MM.1S (cell line): ENCODE data around the gene HOATZ.

Source experiments
- DNase-seq: peaks from one replicate; pipeline ENCODE4 v3.0.0-alpha.2; 2015
- H2AFZ ChIP-seq: fragments of 300-600 bp; sonication (generic); 2 replicates; pipeline ENCODE4 v1.6.0; 2016; ENCODE audit warnings: antibody characterized with exemption, low read length
- H3F3A ChIP-seq: fragments of 300-600 bp; sonication (generic); 2 replicates; pipeline ENCODE4 v1.6.1; 2016; ENCODE audit warnings: mild to moderate bottlenecking, antibody characterized with exemption, low read length, moderate library complexity, mixed read lengths; ENCODE audit not compliant: insufficient read depth
- H3K27ac ChIP-seq: fragments of 300-600 bp; sonication (generic); 2 replicates; pipeline ENCODE4 v1.5.1; 2016; ENCODE audit warnings: mild to moderate bottlenecking, low read length
- H3K27me3 ChIP-seq: fragments of 300-600 bp; sonication (generic); replicated peaks from 2 replicates; pipeline ENCODE4 v1.6.0; 2016; ENCODE audit warnings: low read length; ENCODE audit not compliant: insufficient read depth
- H3K36me3 ChIP-seq: fragments of 300-600 bp; sonication (generic); replicated peaks from 2 replicates; pipeline ENCODE4 v1.6.1; 2016; ENCODE audit warnings: mild to moderate bottlenecking, low read length, mixed read lengths; ENCODE audit not compliant: insufficient read depth
- H3K4me1 ChIP-seq: fragments of 300-600 bp; sonication (generic); 2 replicates; pipeline ENCODE4 v1.6.1; 2016; ENCODE audit warnings: low read length, mixed read lengths
- H3K4me2 ChIP-seq: fragments of 300-600 bp; sonication (generic); 2 replicates; pipeline ENCODE4 v1.6.0; 2016; ENCODE audit warnings: low read depth, low read length
- H3K4me3 ChIP-seq: fragments of 300-600 bp; sonication (generic); 2 replicates; pipeline ENCODE4 v1.5.1; 2016; ENCODE audit warnings: low read length, mixed read lengths
- H3K79me2 ChIP-seq: fragments of 300-600 bp; sonication (generic); 2 replicates; pipeline ENCODE4 v1.6.1; 2016; ENCODE audit warnings: mixed run types, low read length, mixed read lengths
- H3K9ac ChIP-seq: fragments of 300-600 bp; sonication (generic); 2 replicates; pipeline ENCODE4 v1.6.1; 2016; ENCODE audit warnings: low read length, mixed read lengths
- H3K9me2 ChIP-seq: fragments of 300-600 bp; sonication (generic); replicated peaks from 2 replicates; pipeline ENCODE4 v1.6.1; 2016; ENCODE audit warnings: mild to moderate bottlenecking, low read length, mixed read lengths; ENCODE audit not compliant: insufficient read depth
- H3K9me3 ChIP-seq: fragments of 300-600 bp; sonication (generic); replicated peaks from 2 replicates; pipeline ENCODE4 v1.6.1; 2016; ENCODE audit warnings: mild to moderate bottlenecking, low read length, mixed read lengths; ENCODE audit not compliant: insufficient read depth
- H4K20me1 ChIP-seq: fragments of 300-600 bp; sonication (generic); 2 replicates; pipeline ENCODE4 v1.6.1; 2016; ENCODE audit warnings: mild to moderate bottlenecking, low read length, moderate library complexity, mixed read lengths; ENCODE audit not compliant: insufficient read depth
- CTCF ChIP-seq: fragments of 300-600 bp; sonication (generic); IDR thresholded peaks from 2 replicates; pipeline ENCODE4 v1.5.1; 2016; ENCODE audit warnings: antibody characterized with exemption, low read length, mixed read lengths
- EZH2 ChIP-seq: fragments of 300-600 bp; sonication (generic); optimal IDR thresholded peaks from 2 replicates; pipeline ENCODE3; 2017; ENCODE audit warnings: low read depth, mild to moderate bottlenecking, antibody characterized with exemption, low read length, mixed read lengths
- EZH2phosphoT487 ChIP-seq: fragments of 300-600 bp; sonication (generic); IDR thresholded peaks from 2 replicates; pipeline ENCODE4 v1.6.1; 2018; ENCODE audit warnings: antibody characterized with exemption, low read length

The HOATZ gene

GRCh38 chr11:111548525-111548924, 33.9 kb downstream of the HOATZ start:
- Histone ChIP-seq H3K27ac (no peak overlapping the region), H3K27me3 (no peaks in the 10 kb centered on the region)

GRCh38 chr11:111549196-111549868, 34.8 kb downstream of the HOATZ start:
- Histone ChIP-seq H3K9me2 (no peaks in the 10 kb centered on the region), H3K27ac (no peak overlapping the region), H3K9ac (no peak overlapping the region), H3K27me3 (no peaks in the 10 kb centered on the region), H3K36me3 (no peaks in the 10 kb centered on the region), H3F3A (peaks cover 2% of the 10 kb centered on the region; the same call in 1 of the 2 replicates), H3K79me2 (no peaks in the 10 kb centered on the region), H3K4me3 (no peak overlapping the region), H4K20me1 (no peaks in the 10 kb centered on the region), H3K4me1 (peaks cover 3% of the 10 kb centered on the region), H3K4me2 (no peak overlapping the region), H2AFZ (no peak overlapping the region), H3K9me3 (no peaks in the 10 kb centered on the region)
- TF ChIP-seq EZH2phosphoT487 (no peak), EZH2 (no peak), CTCF (no peak)
- no peak for DNase-seq

More at GRCh38 chr11:111548525-111548924, 33.9 kb downstream of the HOATZ start:
- Histone ChIP-seq H3K9me2 (no peaks in the 10 kb centered on the region), H4K20me1 (no peaks in the 10 kb centered on the region), H3K9ac (no peak overlapping the region), H2AFZ (no peak overlapping the region), H3K4me1 (peaks cover 11% of the 10 kb centered on the region), H3K9me3 (no peaks in the 10 kb centered on the region), H3K4me3 (no peak overlapping the region), H3K4me2 (no peak overlapping the region), H3K79me2 (no peaks in the 10 kb centered on the region), H3F3A (peaks cover 8% of the 10 kb centered on the region), H3K36me3 (no peaks in the 10 kb centered on the region)
- TF ChIP-seq EZH2 (no peak), CTCF (no peak), EZH2phosphoT487 (no peak)
- DNase-seq, result no peak

- H3K79me2 ChIP-seq, result no peaks in the 10 kb centered on the region
- H3K9me3 ChIP-seq, result no peaks in the 10 kb centered on the region
- H3K9ac ChIP-seq, result no peak overlapping the region
- no peak overlapping the region for H3K4me3 ChIP-seq
- peaks cover under 1% of the 10 kb centered on the region; the same call in 1 of the 2 replicates for H3K4me1 ChIP-seq
- no peak for DNase-seq
- H3K9me2 ChIP-seq, result no peaks in the 10 kb centered on the region
- TF ChIP-seq EZH2 (no peak), EZH2phosphoT487 (no peak), CTCF (no peak)
- no peak overlapping the region for H2AFZ ChIP-seq
- H3F3A ChIP-seq, result no peaks in the 10 kb centered on the region
- H3K4me2 ChIP-seq, result no peak overlapping the region
- no peaks in the 10 kb centered on the region for H3K27me3 ChIP-seq
- no peaks in the 10 kb centered on the region for H3K36me3 ChIP-seq
- no peaks in the 10 kb centered on the region for H4K20me1 ChIP-seq
- H3K27ac ChIP-seq, result no peak overlapping the region
These were observed 35.3 kb downstream of the HOATZ start for GRCh38 chr11:111549869-111550203.
